Measurements from ENCODE around the gene SLC31A2. TPM values are rescaled to one million over a fixed set of nuclear protein-coding genes. Genes with fewer than 3 reads are reported as not detected.
"Not testable (repeated sequence)": the region's sequence is repeated elsewhere in the genome, so short reads cannot be mapped to it uniquely, and the experiment has no call there.

The SLC31A2 gene
- total RNA-seq, 1 experiment from 2014 or later, result 4.7 TPM

- H2AFZ ChIP-seq (ENCODE audit: low read depth, low read length, poor library complexity, severe bottlenecking); H3K9me3 ChIP-seq (ENCODE audit: control insufficient read depth in 1 of 2, insufficient read depth in 1 of 2, low read depth in 1 of 2, low read length in 2 of 2); H3K9me2 ChIP-seq (ENCODE audit: insufficient read depth); RAD21 ChIA-PET (ENCODE audit: low non-redundant PET in 1 of 2, low total read pairs in 2 of 2, uncharacterized antibody in 2 of 2, unreplicated experiment in 2 of 2); H3K36me3 ChIP-seq (ENCODE audit: control insufficient read depth in 1 of 2, insufficient read depth in 2 of 2, low read length in 2 of 2); POLR2A ChIA-PET; H3K79me2 ChIP-seq (ENCODE audit: insufficient read depth, low read length); H3K4me1 ChIP-seq (ENCODE audit: control insufficient read depth in 1 of 2, insufficient read depth in 2 of 2, low read length in 2 of 2); H3K4me3 ChIP-seq (replicated peaks in 1 of 2; ENCODE audit: low read depth in 1 of 2, low read length in 2 of 2); H3K27ac ChIP-seq (ENCODE audit: low read depth, low read length); H3K27me3 ChIP-seq (ENCODE audit: insufficient read depth, low read length); BruUV-seq (replicated peaks); H4K20me1 ChIP-seq (ENCODE audit: insufficient read depth); H3K4me2 ChIP-seq (ENCODE audit: low read length); H3K9ac ChIP-seq (ENCODE audit: low read length): not testable (repeated sequence)
- peak in 1 of 3 experiments; percentile 26; a peak in 1 of 6 replicates for TF ChIP-seq CTCF (IDR thresholded peaks at IDR 0.05 in 2 of 3, conservative IDR thresholded peaks at IDR 0.05 in 1 of 3; ENCODE audit: borderline replicate concordance in 1 of 3, insufficient read depth in 1 of 3, low read depth in 2 of 3, low read length in 2 of 3)
- CTCF ChIA-PET, result interaction anchor here (1.0 to 1.3 kb wide), 4 partner anchors 141 to 545 kb away, joined by 3 to 8 read pairs (median 4); no protein-coding TSS in a partner anchor
- DNase-seq (ENCODE audit: low read depth, low spot score) (peak; percentile 10), ATAC-seq (peak; percentile 67)
- intact Hi-C loops (cut with micrococcal nuclease), result loop anchor here (5.0 kb wide), 3 partner anchors 186 to 544 kb away; no protein-coding TSS in a partner anchor
Observed at GRCh38 chr9:113112706-113113510, 37.9 kb upstream of the SLC31A2 start.

- ATAC-seq; H3K27me3 ChIP-seq (ENCODE audit: insufficient read depth, low read length); CTCF ChIA-PET; H3K4me2 ChIP-seq (ENCODE audit: low read length); intact Hi-C loops (cut with micrococcal nuclease); POLR2A ChIA-PET; H3K9ac ChIP-seq (ENCODE audit: low read length); H3K4me3 ChIP-seq (replicated peaks in 1 of 2; ENCODE audit: low read depth in 1 of 2, low read length in 2 of 2); H3K36me3 ChIP-seq (ENCODE audit: control insufficient read depth in 1 of 2, insufficient read depth in 2 of 2, low read length in 2 of 2); DNase-seq (ENCODE audit: low read depth, low spot score); H3K9me2 ChIP-seq (ENCODE audit: insufficient read depth); H3K79me2 ChIP-seq (ENCODE audit: insufficient read depth, low read length); H2AFZ ChIP-seq (ENCODE audit: low read depth, low read length, poor library complexity, severe bottlenecking); H3K4me1 ChIP-seq (ENCODE audit: control insufficient read depth in 1 of 2, insufficient read depth in 2 of 2, low read length in 2 of 2); BruUV-seq (replicated peaks); H3K27ac ChIP-seq (ENCODE audit: low read depth, low read length); H3K9me3 ChIP-seq (ENCODE audit: control insufficient read depth in 1 of 2, insufficient read depth in 1 of 2, low read depth in 1 of 2, low read length in 2 of 2); H4K20me1 ChIP-seq (ENCODE audit: insufficient read depth); RAD21 ChIA-PET (ENCODE audit: low non-redundant PET in 1 of 2, low total read pairs in 2 of 2, uncharacterized antibody in 2 of 2, unreplicated experiment in 2 of 2): not testable (repeated sequence)
Observed at GRCh38 chr9:113118829-113119228, 32.0 kb upstream of the SLC31A2 start.
